Liver (tissue), 9 donors: Measurements from ENCODE around the gene GLIS1. TPM values are rescaled to one million over a fixed set of nuclear protein-coding genes. Genes with fewer than 3 reads are reported as not detected.
A peak's percentile ranks its signal among the peaks of the same experiment; 100 is the strongest.

ENCODE experiments used
- DNase-seq: peaks from one replicate; pipeline ENCODE4 v3.0.0-alpha.2; 2017; ENCODE audit warnings: low spot score
- H3K27ac ChIP-seq, 2 donors: one replicate each; pipeline ENCODE4 v1.7.0; 2013; ENCODE audit warnings: inconsistent platforms in 2 of 2, low read length in 2 of 2, control low read depth in 1 of 2, low read depth in 1 of 2, mild to moderate bottlenecking in 1 of 2
- H3K27me3 ChIP-seq, 4 donors: one replicate each; pipeline versions ENCODE4 v1.6.1 to v1.7.0; 2013; ENCODE audit warnings: low read length in 3 of 4, inconsistent platforms in 1 of 4, mild to moderate bottlenecking in 1 of 4, moderate library complexity in 1 of 4; ENCODE audit not compliant: control insufficient read depth in 4 of 4, insufficient read depth in 4 of 4
- H3K36me3 ChIP-seq, 4 donors: one replicate each; pipeline versions ENCODE4 v1.6.1 to v1.7.0; 2013; ENCODE audit warnings: low read length in 3 of 4, mild to moderate bottlenecking in 3 of 4, low read depth in 1 of 4, moderate library complexity in 1 of 4; ENCODE audit not compliant: control insufficient read depth in 4 of 4, insufficient read depth in 3 of 4
- H3K4me1 ChIP-seq, 4 donors: one replicate each; pipeline versions ENCODE4 v1.6.1 to v1.7.0; 2013; ENCODE audit warnings: low read length in 3 of 4, mild to moderate bottlenecking in 3 of 4, moderate library complexity in 1 of 4; ENCODE audit not compliant: control insufficient read depth in 4 of 4, insufficient read depth in 4 of 4
- H3K4me3 ChIP-seq, 3 donors: one replicate each; pipeline versions ENCODE4 v1.6.1 to v1.7.0; 2013; ENCODE audit warnings: low read length in 3 of 3, control low read depth in 1 of 3, low read depth in 1 of 3, mild to moderate bottlenecking in 1 of 3
- H3K9ac ChIP-seq, 2 donors: one replicate each; pipeline ENCODE4 v1.7.0; 2013; ENCODE audit warnings: low read length in 2 of 2, mild to moderate bottlenecking in 2 of 2, moderate library complexity in 2 of 2, control low read depth in 1 of 2, low read depth in 1 of 2
- H3K9me3 ChIP-seq, 4 donors: one replicate each; pipeline versions ENCODE4 v1.6.1 to v1.7.0; 2013; ENCODE audit warnings: low read length in 3 of 4; ENCODE audit not compliant: control insufficient read depth in 4 of 4
- EGR1 ChIP-seq, 2 donors: IDR thresholded peaks; 2 replicates each; pipeline ENCODE4 v1.6.1; 2016 to 2018; ENCODE audit warnings: antibody characterized with exemption in 2 of 2, low read depth in 2 of 2
- FOXA1 ChIP-seq: IDR thresholded peaks from 2 replicates; pipeline ENCODE4 v1.6.1; 2016; ENCODE audit warnings: antibody characterized with exemption
- FOXA2 ChIP-seq: IDR thresholded peaks from 2 replicates; pipeline ENCODE4 v1.6.1; 2016; ENCODE audit warnings: antibody characterized with exemption
- GABPA ChIP-seq, 2 donors: IDR thresholded peaks in 1 of 2; conservative IDR thresholded peaks in 1 of 2; 2 replicates each; pipeline ENCODE4 v1.6.1; 2016; ENCODE audit warnings: antibody characterized with exemption in 2 of 2, mild to moderate bottlenecking in 1 of 2, moderate library complexity in 1 of 2
- HNF4A ChIP-seq, 2 donors: conservative IDR thresholded peaks; 2 replicates each; pipeline ENCODE4 v1.6.1; 2016; ENCODE audit warnings: antibody characterized with exemption in 2 of 2, mild to moderate bottlenecking in 2 of 2
- HNF4G ChIP-seq: IDR thresholded peaks from 2 replicates; pipeline ENCODE4 v1.6.1; 2016; ENCODE audit warnings: antibody characterized with exemption
- JUND ChIP-seq, 2 donors: IDR thresholded peaks; 2 replicates each; pipeline ENCODE4 v1.6.1; 2016; ENCODE audit warnings: antibody characterized with exemption in 2 of 2
- NR2F2 ChIP-seq: IDR thresholded peaks from 2 replicates; pipeline ENCODE4 v1.6.1; 2016; ENCODE audit warnings: antibody characterized with exemption
- RXRA ChIP-seq, 2 donors: IDR thresholded peaks; 2 replicates each; pipeline ENCODE4 v1.6.1; 2017 to 2018; ENCODE audit warnings: antibody characterized with exemption in 2 of 2, mild to moderate bottlenecking in 1 of 2
- SP1 ChIP-seq: IDR thresholded peaks from 2 replicates; pipeline ENCODE4 v1.6.1; 2018; ENCODE audit warnings: antibody characterized with exemption, mild to moderate bottlenecking
- TAF1 ChIP-seq: conservative IDR thresholded peaks from 2 replicates; pipeline ENCODE4 v1.6.1; 2016; ENCODE audit warnings: antibody characterized with exemption, mild to moderate bottlenecking
- YY1 ChIP-seq: IDR thresholded peaks from 2 replicates; pipeline ENCODE4 v1.6.1; 2016; ENCODE audit warnings: antibody characterized with exemption, mild to moderate bottlenecking
- WGBS: extraction: QIAGEN DNeasy Blood & Tissue Kit; methylation state at CpG from one replicate; pipeline ENCODE4 v1.1.7; 2013; 5-methylcytosine and 5-hydroxymethylcytosine counted together
- polyA plus RNA-seq, 2 donors: library from polyadenylated mRNA; stranded (reverse) in 1 of 2; unstranded in 1 of 2; fragments of 200-250 nt in 1 of 2; fragments of >200 nt in 1 of 2; fragmentation: Nextera tagmentation in 1 of 2; extraction: Ambion mirVana in 1 of 2; gene quantifications; one replicate each; pipeline versions ENCODE4 v1.2.1 to v1.2.3, GENCODE V29; 2013 to 2015
- total RNA-seq, 2 donors: library from RNA; depleted of rRNA; stranded (reverse); fragments of >200 nt; gene quantifications; one replicate each; pipeline ENCODE4 v1.2.3, GENCODE V29; 2014
- TF ChIP-seq, protein P1 (sequence below): IDR thresholded peaks from 2 replicates; pipeline ENCODE4 v1.6.1; 2016; ENCODE audit warnings: antibody characterized with exemption
- TF ChIP-seq, protein P2 (sequence below): IDR thresholded peaks from 2 replicates; pipeline ENCODE4 v1.6.1; 2016; ENCODE audit warnings: antibody characterized with exemption
- TF ChIP-seq, protein P3 (sequence below): IDR thresholded peaks from 2 replicates; pipeline ENCODE4 v1.6.1; 2016; ENCODE audit warnings: antibody characterized with exemption
- TF ChIP-seq, protein P4 (sequence below): IDR thresholded peaks from 2 replicates; pipeline ENCODE4 v1.6.1; 2016; ENCODE audit warnings: antibody characterized with exemption, mild to moderate bottlenecking
- TF ChIP-seq, protein P5 (sequence below): fragments of 150-350 bp; IDR thresholded peaks from 2 replicates; pipeline ENCODE4 v1.5.1; 2017; ENCODE audit warnings: improper control_type of control experiment, low read depth, low read length; ENCODE audit not compliant: missing input control
- donor health status: healthy.
- donor health status: healthy.
- donor health status: healthy.
- donor health status: healthy.
- donor health status: healthy.

The GLIS1 gene
- total and polyA plus RNA-seq, 4 donors, result under 0.01 to 0.05 TPM; not detected in 2

DNA sequence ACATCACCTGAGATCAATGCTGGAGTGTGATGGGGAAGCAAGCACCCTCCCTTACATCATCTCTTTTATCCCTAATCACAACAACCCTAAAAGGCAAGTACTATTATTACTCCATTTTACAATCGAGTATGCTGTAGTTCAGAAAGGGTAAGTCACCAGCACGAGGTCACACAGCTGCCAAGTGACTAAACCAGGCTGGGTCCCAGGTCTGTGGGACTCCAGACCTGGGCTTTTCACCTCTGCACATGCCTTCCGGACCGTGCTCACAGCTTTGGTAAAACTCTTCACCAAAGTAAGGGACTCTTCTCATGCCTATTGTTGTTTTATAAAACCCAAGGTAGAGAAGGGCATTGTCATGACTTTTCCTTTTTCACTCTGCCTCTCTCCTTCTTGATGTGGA lies 148.9 kb downstream of the GLIS1 start:
- no peak for DNase-seq
- H3K4me3 ChIP-seq, result no peak overlapping the region
- H3K27me3 ChIP-seq, result peaks cover 0 to 2% (median 0%) of the 10 kb centered on the region in 4 donors
- TF ChIP-seq, protein P1, sequence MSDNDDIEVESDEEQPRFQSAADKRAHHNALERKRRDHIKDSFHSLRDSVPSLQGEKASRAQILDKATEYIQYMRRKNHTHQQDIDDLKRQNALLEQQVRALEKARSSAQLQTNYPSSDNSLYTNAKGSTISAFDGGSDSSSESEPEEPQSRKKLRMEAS, result no peak
- TF ChIP-seq HNF4A (conservative IDR thresholded peaks at IDR 0.05), result no peak
- no peaks in the 10 kb centered on the region for H3K36me3 ChIP-seq
- H3K9me3 ChIP-seq, result no peaks in the 10 kb centered on the region
- H3K9ac ChIP-seq, result no peak overlapping the region
- 83% methylated on average over 4 of the region's 4 CpGs for WGBS
- H3K4me1 ChIP-seq, result no peaks in the 10 kb centered on the region
- H3K27ac ChIP-seq, result no peak overlapping the region

DNA sequence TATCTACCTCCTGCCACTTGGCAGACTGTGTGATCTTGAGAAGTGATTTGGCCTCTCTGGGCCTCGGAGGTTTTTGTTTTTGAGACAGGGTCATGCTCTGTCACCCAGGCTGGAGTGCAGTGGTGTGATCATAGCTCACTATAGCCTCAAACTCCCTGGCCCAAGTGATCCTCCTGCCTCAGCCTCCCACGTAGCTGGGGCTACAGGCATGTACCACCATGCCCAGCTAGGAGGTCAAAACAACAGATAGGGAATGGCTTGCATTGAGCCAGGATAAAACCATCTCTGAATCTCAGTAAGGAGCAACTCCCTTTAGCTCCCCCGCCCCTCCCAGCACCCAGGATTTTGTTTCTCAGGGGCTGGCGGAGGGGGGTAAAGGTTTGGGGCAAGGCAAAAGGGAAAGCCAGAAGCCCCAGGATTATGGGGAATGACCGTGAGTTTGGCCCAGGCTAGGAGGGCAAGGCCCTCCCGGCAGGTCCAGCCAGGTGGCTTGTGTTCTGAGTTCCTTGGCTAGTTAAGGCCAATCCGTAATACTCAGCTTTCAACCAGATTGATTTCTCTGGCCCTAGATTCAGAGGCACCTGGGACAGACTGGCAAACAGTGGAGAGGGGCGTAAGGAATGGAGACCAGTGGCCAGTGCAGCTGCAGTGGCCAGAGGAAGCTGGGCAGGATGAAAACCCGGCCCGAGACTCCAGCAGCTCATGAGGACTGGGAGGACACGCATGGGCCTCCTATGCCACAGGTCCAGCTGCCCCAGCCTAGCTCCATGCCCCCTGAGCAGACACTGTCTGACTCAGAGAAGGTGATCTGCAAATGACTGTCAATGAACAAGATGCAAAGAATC lies 149.7 kb downstream of the GLIS1 start:
- Histone ChIP-seq H3K9ac (no peak overlapping the region), H3K27ac (no peak overlapping the region), H3K4me1 (no peaks in the 10 kb centered on the region), H3K36me3 (no peaks in the 10 kb centered on the region), H3K27me3 (no peaks in the 10 kb centered on the region), H3K9me3 (no peaks in the 10 kb centered on the region), H3K4me3 (no peak overlapping the region)
- TF ChIP-seq, protein P1, result no peak
- TF ChIP-seq TAF1 (no peak), YY1 (no peak), RXRA (IDR thresholded peaks at IDR 0.05) (no peak)
- WGBS, result 91% methylated on average over 11 of the region's 11 CpGs
- DNase-seq, result peak; percentile 19

DNA sequence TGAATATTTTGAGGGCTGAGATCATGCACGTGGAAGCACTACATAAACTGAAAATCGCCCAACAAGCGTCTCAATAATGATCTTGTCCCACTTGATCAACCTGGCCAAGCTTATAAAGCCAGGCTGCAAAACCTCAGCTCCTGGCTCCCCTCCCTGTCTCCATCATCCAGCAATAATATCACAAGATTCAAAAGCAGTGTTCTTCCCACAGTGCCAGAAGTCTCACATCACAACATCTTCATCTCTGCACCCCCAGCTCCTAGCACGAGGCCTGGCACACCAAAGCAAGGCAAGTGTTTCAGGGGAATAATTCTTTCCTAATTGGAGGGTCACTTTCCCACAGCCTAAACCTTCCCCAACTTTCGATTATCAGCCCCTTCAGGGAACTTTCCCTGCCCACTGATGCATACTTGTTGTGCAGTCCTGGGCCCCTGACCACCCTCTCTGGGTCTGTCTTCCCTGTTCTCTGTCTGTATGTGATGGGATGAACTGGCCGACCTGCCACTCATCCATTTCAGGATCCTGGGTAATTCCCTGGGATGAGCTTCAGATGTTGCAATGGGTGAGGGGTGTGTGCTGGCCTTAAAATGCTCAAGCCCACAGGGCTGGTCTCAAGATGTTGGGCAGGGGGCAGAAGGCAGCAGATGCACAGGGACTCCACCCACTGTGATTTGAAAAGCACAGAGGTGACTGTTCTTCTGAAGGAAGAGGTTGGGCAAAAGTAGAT lies 150.7 kb downstream of the GLIS1 start:
- H3K4me1 ChIP-seq, result no peaks in the 10 kb centered on the region
- TF ChIP-seq EGR1 (IDR thresholded peaks at IDR 0.05; ENCODE audit: low read depth in 2 of 2) (no peak), HNF4A (conservative IDR thresholded peaks at IDR 0.05) (no peak), FOXA2 (no peak), GABPA (IDR thresholded peaks at IDR 0.05 in 1 of 2, conservative IDR thresholded peaks at IDR 0.05 in 1 of 2) (no peak), SP1 (no peak), JUND (IDR thresholded peaks at IDR 0.05) (no peak), YY1 (no peak), NR2F2 (no peak), TAF1 (no peak), RXRA (IDR thresholded peaks at IDR 0.05) (no peak), HNF4G (no peak), FOXA1 (no peak)
- TF ChIP-seq, protein P2, sequence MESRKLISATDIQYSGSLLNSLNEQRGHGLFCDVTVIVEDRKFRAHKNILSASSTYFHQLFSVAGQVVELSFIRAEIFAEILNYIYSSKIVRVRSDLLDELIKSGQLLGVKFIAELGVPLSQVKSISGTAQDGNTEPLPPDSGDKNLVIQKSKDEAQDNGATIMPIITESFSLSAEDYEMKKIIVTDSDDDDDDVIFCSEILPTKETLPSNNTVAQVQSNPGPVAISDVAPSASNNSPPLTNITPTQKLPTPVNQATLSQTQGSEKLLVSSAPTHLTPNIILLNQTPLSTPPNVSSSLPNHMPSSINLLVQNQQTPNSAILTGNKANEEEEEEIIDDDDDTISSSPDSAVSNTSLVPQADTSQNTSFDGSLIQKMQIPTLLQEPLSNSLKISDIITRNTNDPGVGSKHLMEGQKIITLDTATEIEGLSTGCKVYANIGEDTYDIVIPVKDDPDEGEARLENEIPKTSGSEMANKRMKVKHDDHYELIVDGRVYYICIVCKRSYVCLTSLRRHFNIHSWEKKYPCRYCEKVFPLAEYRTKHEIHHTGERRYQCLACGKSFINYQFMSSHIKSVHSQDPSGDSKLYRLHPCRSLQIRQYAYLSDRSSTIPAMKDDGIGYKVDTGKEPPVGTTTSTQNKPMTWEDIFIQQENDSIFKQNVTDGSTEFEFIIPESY, result no peak
- TF ChIP-seq, protein P1, result no peak
- TF ChIP-seq, protein P3, sequence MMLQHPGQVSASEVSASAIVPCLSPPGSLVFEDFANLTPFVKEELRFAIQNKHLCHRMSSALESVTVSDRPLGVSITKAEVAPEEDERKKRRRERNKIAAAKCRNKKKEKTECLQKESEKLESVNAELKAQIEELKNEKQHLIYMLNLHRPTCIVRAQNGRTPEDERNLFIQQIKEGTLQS, result no peak
- TF ChIP-seq, protein P4, sequence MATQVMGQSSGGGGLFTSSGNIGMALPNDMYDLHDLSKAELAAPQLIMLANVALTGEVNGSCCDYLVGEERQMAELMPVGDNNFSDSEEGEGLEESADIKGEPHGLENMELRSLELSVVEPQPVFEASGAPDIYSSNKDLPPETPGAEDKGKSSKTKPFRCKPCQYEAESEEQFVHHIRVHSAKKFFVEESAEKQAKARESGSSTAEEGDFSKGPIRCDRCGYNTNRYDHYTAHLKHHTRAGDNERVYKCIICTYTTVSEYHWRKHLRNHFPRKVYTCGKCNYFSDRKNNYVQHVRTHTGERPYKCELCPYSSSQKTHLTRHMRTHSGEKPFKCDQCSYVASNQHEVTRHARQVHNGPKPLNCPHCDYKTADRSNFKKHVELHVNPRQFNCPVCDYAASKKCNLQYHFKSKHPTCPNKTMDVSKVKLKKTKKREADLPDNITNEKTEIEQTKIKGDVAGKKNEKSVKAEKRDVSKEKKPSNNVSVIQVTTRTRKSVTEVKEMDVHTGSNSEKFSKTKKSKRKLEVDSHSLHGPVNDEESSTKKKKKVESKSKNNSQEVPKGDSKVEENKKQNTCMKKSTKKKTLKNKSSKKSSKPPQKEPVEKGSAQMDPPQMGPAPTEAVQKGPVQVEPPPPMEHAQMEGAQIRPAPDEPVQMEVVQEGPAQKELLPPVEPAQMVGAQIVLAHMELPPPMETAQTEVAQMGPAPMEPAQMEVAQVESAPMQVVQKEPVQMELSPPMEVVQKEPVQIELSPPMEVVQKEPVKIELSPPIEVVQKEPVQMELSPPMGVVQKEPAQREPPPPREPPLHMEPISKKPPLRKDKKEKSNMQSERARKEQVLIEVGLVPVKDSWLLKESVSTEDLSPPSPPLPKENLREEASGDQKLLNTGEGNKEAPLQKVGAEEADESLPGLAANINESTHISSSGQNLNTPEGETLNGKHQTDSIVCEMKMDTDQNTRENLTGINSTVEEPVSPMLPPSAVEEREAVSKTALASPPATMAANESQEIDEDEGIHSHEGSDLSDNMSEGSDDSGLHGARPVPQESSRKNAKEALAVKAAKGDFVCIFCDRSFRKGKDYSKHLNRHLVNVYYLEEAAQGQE, result no peak
- TF ChIP-seq, protein P5, sequence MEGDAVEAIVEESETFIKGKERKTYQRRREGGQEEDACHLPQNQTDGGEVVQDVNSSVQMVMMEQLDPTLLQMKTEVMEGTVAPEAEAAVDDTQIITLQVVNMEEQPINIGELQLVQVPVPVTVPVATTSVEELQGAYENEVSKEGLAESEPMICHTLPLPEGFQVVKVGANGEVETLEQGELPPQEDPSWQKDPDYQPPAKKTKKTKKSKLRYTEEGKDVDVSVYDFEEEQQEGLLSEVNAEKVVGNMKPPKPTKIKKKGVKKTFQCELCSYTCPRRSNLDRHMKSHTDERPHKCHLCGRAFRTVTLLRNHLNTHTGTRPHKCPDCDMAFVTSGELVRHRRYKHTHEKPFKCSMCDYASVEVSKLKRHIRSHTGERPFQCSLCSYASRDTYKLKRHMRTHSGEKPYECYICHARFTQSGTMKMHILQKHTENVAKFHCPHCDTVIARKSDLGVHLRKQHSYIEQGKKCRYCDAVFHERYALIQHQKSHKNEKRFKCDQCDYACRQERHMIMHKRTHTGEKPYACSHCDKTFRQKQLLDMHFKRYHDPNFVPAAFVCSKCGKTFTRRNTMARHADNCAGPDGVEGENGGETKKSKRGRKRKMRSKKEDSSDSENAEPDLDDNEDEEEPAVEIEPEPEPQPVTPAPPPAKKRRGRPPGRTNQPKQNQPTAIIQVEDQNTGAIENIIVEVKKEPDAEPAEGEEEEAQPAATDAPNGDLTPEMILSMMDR, result no peak
- no peaks in the 10 kb centered on the region for H3K36me3 ChIP-seq
- no peak overlapping the region for H3K27ac ChIP-seq
- WGBS, result 84% methylated on average over 6 of the region's 6 CpGs
- peak; percentile 9 for DNase-seq
- no peaks in the 10 kb centered on the region for H3K9me3 ChIP-seq
- no peaks in the 10 kb centered on the region for H3K27me3 ChIP-seq
- no peak overlapping the region for H3K9ac ChIP-seq
- H3K4me3 ChIP-seq, result no peak overlapping the region
